Measurements from ENCODE around the gene CENPT.
A peak's percentile ranks its signal among the peaks of the same experiment; 100 is the strongest.

CENPT gene

GRCh38 chr16:67803894-67804293 lies 43.6 kb downstream of the CENPT start:
- H3K27ac ChIP-seq = no peak overlapping the region
- no peak for TF ChIP-seq CTCF (conservative IDR thresholded peaks at IDR 0.05; ENCODE audit: low read depth)
- CTCF ChIA-PET = interaction anchor here (0.6 to 1.0 kb wide), 3 partner anchors 10 to 281 kb away, joined by 3 to 5 read pairs (median 3); no protein-coding TSS in a partner anchor
- POLR2A ChIA-PET (ENCODE audit: low non-redundant PET) = no interaction called here
- no peak for DNase-seq (ENCODE audit: low spot score)

- no peak for DNase-seq (ENCODE audit: low spot score)
- H3K27ac ChIP-seq = no peak overlapping the region
- no peak for TF ChIP-seq CTCF (conservative IDR thresholded peaks at IDR 0.05; ENCODE audit: low read depth)
- POLR2A ChIA-PET (ENCODE audit: low non-redundant PET) = no interaction called here
- CTCF ChIA-PET = interaction anchor here (0.6 to 1.2 kb wide), 5 partner anchors 10 to 753 kb away, joined by 3 to 8 read pairs (median 5); no protein-coding TSS in a partner anchor
Measured at GRCh38 chr16:67801883-67802282, 45.6 kb downstream of the CENPT start.

GRCh38 chr16:67801241-67801640 lies 46.3 kb downstream of the CENPT start:
- H3K27ac ChIP-seq = no peak overlapping the region
- CTCF ChIA-PET = interaction anchor here (0.6 to 1.2 kb wide), 3 partner anchors 15 to 250 kb away, joined by 3 to 4 read pairs (median 3); no protein-coding TSS in a partner anchor
- DNase-seq (ENCODE audit: low spot score) = no peak
- no peak for TF ChIP-seq CTCF (conservative IDR thresholded peaks at IDR 0.05; ENCODE audit: low read depth)
- POLR2A ChIA-PET (ENCODE audit: low non-redundant PET) = no interaction called here

GRCh38 chr16:67800338-67800926 lies 47.1 kb downstream of the CENPT start:
- TF ChIP-seq CTCF (conservative IDR thresholded peaks at IDR 0.05; ENCODE audit: low read depth) = no peak
- H3K27ac ChIP-seq = peak overlapping the region; percentile 32
- ChIA-PET CTCF (interaction anchor here (0.6 to 0.8 kb wide), 3 partner anchors 16 to 249 kb away, joined by 3 to 5 read pairs (median 4); no protein-coding TSS in a partner anchor), POLR2A (ENCODE audit: low non-redundant PET) (no interaction called here)
- no peak for DNase-seq (ENCODE audit: low spot score)

- POLR2A ChIA-PET (ENCODE audit: low non-redundant PET) = interaction anchor here (0.7 to 0.8 kb wide), 2 partner anchors 10 to 120 kb away, joined by 3 read pairs; partner anchors contain the start of genes RANBP10 and TSNAXIP1
- CTCF ChIA-PET = interaction anchor here (1.5 kb wide), 1 partner anchor 20 kb away, joined by 4 read pairs; no protein-coding TSS in a partner anchor
- H3K27ac ChIP-seq = no peak overlapping the region
Measured at GRCh38 chr16:67796099-67796718, 51.3 kb downstream of the CENPT start.

GRCh38 chr16:67790071-67790470 lies 57.4 kb downstream of the CENPT start:
- TF ChIP-seq CTCF (conservative IDR thresholded peaks at IDR 0.05; ENCODE audit: low read depth) = no peak
- CTCF ChIA-PET = no interaction called here
- H3K27ac ChIP-seq = no peak overlapping the region
- POLR2A ChIA-PET (ENCODE audit: low non-redundant PET) = no interaction called here
- no peak for DNase-seq (ENCODE audit: low spot score)

More at GRCh38 chr16:67796099-67796718, 51.3 kb downstream of the CENPT start:
- TF ChIP-seq CTCF (conservative IDR thresholded peaks at IDR 0.05; ENCODE audit: low read depth) = no peak
- no peak for DNase-seq (ENCODE audit: low spot score)
